Measurements from ENCODE around the gene COMMD3. TPM values are rescaled to one million over a fixed set of nuclear protein-coding genes. Genes with fewer than 3 reads are reported as not detected.
"Not testable (repeated sequence)": the region's sequence is repeated elsewhere in the genome, so short reads cannot be mapped to it uniquely, and the experiment has no call there.

COMMD3 gene
- total and polyA plus RNA-seq, 2 of the 8 experiments (the other 6 are each of a cell fraction or from before 2014, with no cell fraction given) = 2.3 to 2.7 TPM

DNA sequence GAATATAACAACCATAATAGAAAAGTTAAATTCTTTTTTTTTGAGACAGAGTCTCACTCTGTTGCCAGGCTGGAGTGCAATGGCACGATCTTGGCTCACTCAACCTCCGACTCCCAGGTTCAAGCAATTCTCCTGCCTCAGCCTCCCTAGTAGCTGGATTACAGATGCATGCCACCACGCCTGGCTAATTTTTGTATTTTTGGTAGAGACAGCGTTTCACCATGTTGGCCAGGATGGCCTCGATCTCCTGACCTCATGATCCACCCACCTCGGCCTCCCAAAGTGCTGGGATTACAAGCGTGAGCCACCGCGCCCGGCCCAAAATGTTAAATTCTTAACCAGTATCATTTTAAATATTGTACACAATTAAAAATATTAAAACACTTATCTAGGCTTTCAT lies 6.2 kb upstream of the COMMD3 start:
- CTCF ChIA-PET (ENCODE audit: partially characterized antibody); H3K27ac ChIP-seq (ENCODE audit: low read depth, low read length): not testable (repeated sequence)
- 92% methylated on average over 10 of the region's 10 CpGs; no CpG with 5 or more reads in 1 of the 2 experiments for WGBS, 2 experiments (ENCODE audit: extremely low coverage in 1 of 2, insufficient coverage in 1 of 2, insufficient read length in 1 of 2, insufficient replicate concordance in 2 of 2, low coverage in 1 of 2, low lambda C conversion rate in 2 of 2, missing lambda C conversion rate in 1 of 2)

More for the DNA sequence above, 6.2 kb upstream of the COMMD3 start:
- H3K79me2 ChIP-seq (ENCODE audit: control insufficient read depth in 1 of 2, insufficient read depth in 2 of 2, low read length in 2 of 2); H3K23ac ChIP-seq (ENCODE audit: insufficient read length); H4K5ac ChIP-seq (ENCODE audit: insufficient read length, low read depth, low read length); H3K4me3 ChIP-seq (ENCODE audit: extremely low read depth in 1 of 4, insufficient read depth in 2 of 4, low read depth in 3 of 4, low read length in 4 of 4); FAIRE-seq; H2BK5ac ChIP-seq (ENCODE audit: low read depth, low read length); H2BK12ac ChIP-seq (ENCODE audit: low read depth, low read length); H3K4ac ChIP-seq (replicated peaks; ENCODE audit: insufficient read length, low read depth, low read length); H3K4me2 ChIP-seq (ENCODE audit: insufficient read depth in 1 of 2, low read depth in 2 of 2, low read length in 2 of 2); H3K36me3 ChIP-seq (ENCODE audit: control insufficient read depth in 2 of 4, insufficient read depth in 4 of 4, low read length in 3 of 4); H3K18ac ChIP-seq (ENCODE audit: extremely low read depth, low read length); H4K20me1 ChIP-seq (replicated peaks in 1 of 2; ENCODE audit: control insufficient read depth in 1 of 2, insufficient read depth in 2 of 2, low read length in 2 of 2); POLR2A ChIA-PET (ENCODE audit: partially characterized antibody); H3K9ac ChIP-seq (replicated peaks in 1 of 4; ENCODE audit: extremely low read depth in 1 of 4, low read depth in 3 of 4, low read length in 3 of 4); H3K23me2 ChIP-seq (ENCODE audit: low read depth, low read length); H4K91ac ChIP-seq (replicated peaks; ENCODE audit: insufficient read length, low read length); H3K79me1 ChIP-seq (ENCODE audit: low read depth, low read length); H2BK120ac ChIP-seq (replicated peaks; ENCODE audit: low read depth, low read length); H3K4me1 ChIP-seq (replicated peaks in 1 of 4; ENCODE audit: control insufficient read depth in 3 of 4, insufficient read depth in 4 of 4, low read length in 3 of 4); H2AK5ac ChIP-seq (ENCODE audit: low read depth, low read length); H2AFZ ChIP-seq (ENCODE audit: low read length); H2BK20ac ChIP-seq (ENCODE audit: low read length); H4K8ac ChIP-seq (ENCODE audit: extremely low read depth, insufficient read depth, low read length); DNase-seq (ENCODE audit: low read depth in 1 of 2, low spot score in 2 of 2); H3K14ac ChIP-seq (ENCODE audit: insufficient read length); H3K56ac ChIP-seq (replicated peaks; ENCODE audit: insufficient read length, low read depth, low read length); H2BK15ac ChIP-seq (ENCODE audit: low read length); H3K9me3 ChIP-seq (ENCODE audit: insufficient read depth in 2 of 2, low read depth in 1 of 2, low read length in 1 of 2): not testable (repeated sequence)
- peaks cover 6 to 16% (median 11%) of the 10 kb centered on the region in 4 experiments for H3K27me3 ChIP-seq (replicated peaks in 1 of 4; ENCODE audit: control insufficient read depth in 3 of 4, extremely low read depth in 1 of 4, insufficient read depth in 3 of 4, low read length in 3 of 4)

All from H1 (cell line).